Stimulated activated effector memory CD8-positive, alpha-beta T cell treated with anti-CD3 and anti-CD28 coated beads, Interleukin-12 subunit alpha, Interleukin-12 subunit beta, amount 100 ng/mL, for 72 hours (primary cell): ENCODE measurements around the gene KRTAP25-1.

Experiments
- ATAC-seq: fragments of 150-1000 bp; cut with Tn5 transposase; 2 replicates; pipeline ENCODE4 v1.10.0; 2021
- DNase-seq, 2 donors: peaks; one replicate each; pipeline ENCODE4 v3.0.0; 2021 to 2022; ENCODE audit warnings: low spot score in 2 of 2
- H3K27ac Mint-ChIP-seq: one replicate; pipeline ENCODE4 v1.8.0; 2022; ENCODE audit warnings: mild to moderate bottlenecking, mixed read lengths
- H3K36me3 Mint-ChIP-seq: one replicate; pipeline ENCODE4 v1.8.0; 2022; ENCODE audit warnings: mild to moderate bottlenecking, mixed read lengths
- H3K4me1 Mint-ChIP-seq: one replicate; pipeline ENCODE4 v1.8.0; 2022; ENCODE audit warnings: mixed read lengths
- H3K4me3 Mint-ChIP-seq: one replicate; pipeline ENCODE4 v1.8.0; 2022; ENCODE audit warnings: mild to moderate bottlenecking, mixed read lengths
- H3K9me3 Mint-ChIP-seq: one replicate; pipeline ENCODE4 v1.8.0; 2022; ENCODE audit warnings: mixed read lengths

Gene KRTAP25-1

GRCh38 chr21:30269803-30270530 is 19.3 kb downstream of the KRTAP25-1 start:
- no peak overlapping the region for H3K4me3 Mint-ChIP-seq
- H3K36me3 Mint-ChIP-seq: no peaks in the 10 kb centered on the region
- H3K27ac Mint-ChIP-seq: no peak overlapping the region
- no peak for DNase-seq
- no peaks in the 10 kb centered on the region for H3K4me1 Mint-ChIP-seq
- no peak for ATAC-seq
- H3K9me3 Mint-ChIP-seq: peaks cover 3% of the 10 kb centered on the region

GRCh38 chr21:30268608-30269197 is 20.6 kb downstream of the KRTAP25-1 start:
- peaks cover 7% of the 10 kb centered on the region for H3K9me3 Mint-ChIP-seq
- H3K4me3 Mint-ChIP-seq: no peak overlapping the region
- DNase-seq: no peak
- ATAC-seq: no peak
- no peaks in the 10 kb centered on the region for H3K36me3 Mint-ChIP-seq
- H3K27ac Mint-ChIP-seq: no peak overlapping the region
- no peaks in the 10 kb centered on the region for H3K4me1 Mint-ChIP-seq

- H3K36me3 Mint-ChIP-seq: no peaks in the 10 kb centered on the region
- no peak for DNase-seq
- ATAC-seq: no peak
- H3K4me3 Mint-ChIP-seq: no peak overlapping the region
- peaks cover 8% of the 10 kb centered on the region for H3K9me3 Mint-ChIP-seq
- no peak overlapping the region for H3K27ac Mint-ChIP-seq
- no peaks in the 10 kb centered on the region for H3K4me1 Mint-ChIP-seq
Measured at GRCh38 chr21:30257773-30258172, 31.5 kb downstream of the KRTAP25-1 start.

- H3K36me3 Mint-ChIP-seq: no peaks in the 10 kb centered on the region
- ATAC-seq (no peak), DNase-seq (no peak)
- H3K4me3 Mint-ChIP-seq: no peak overlapping the region
- no peaks in the 10 kb centered on the region for H3K4me1 Mint-ChIP-seq
- H3K9me3 Mint-ChIP-seq: peaks cover 8% of the 10 kb centered on the region
- no peak overlapping the region for H3K27ac Mint-ChIP-seq
Measured at GRCh38 chr21:30256100-30256499, 33.2 kb downstream of the KRTAP25-1 start.

- H3K4me3 Mint-ChIP-seq: no peak overlapping the region
- no peak for DNase-seq
- no peaks in the 10 kb centered on the region for H3K36me3 Mint-ChIP-seq
- no peak overlapping the region for H3K27ac Mint-ChIP-seq
- ATAC-seq: no peak
- peaks cover 8% of the 10 kb centered on the region for H3K9me3 Mint-ChIP-seq
- H3K4me1 Mint-ChIP-seq: no peaks in the 10 kb centered on the region
Measured at GRCh38 chr21:30255679-30256078, 33.6 kb downstream of the KRTAP25-1 start.

- ATAC-seq: no peak
- no peaks in the 10 kb centered on the region for H3K4me1 Mint-ChIP-seq
- H3K36me3 Mint-ChIP-seq: no peaks in the 10 kb centered on the region
- no peak overlapping the region for H3K27ac Mint-ChIP-seq
- no peak for DNase-seq
- H3K4me3 Mint-ChIP-seq: no peak overlapping the region
- peaks cover 8% of the 10 kb centered on the region for H3K9me3 Mint-ChIP-seq
Measured at GRCh38 chr21:30251781-30252180, 37.5 kb downstream of the KRTAP25-1 start.

- no peaks in the 10 kb centered on the region for H3K4me1 Mint-ChIP-seq
- no peak overlapping the region for H3K27ac Mint-ChIP-seq
- H3K36me3 Mint-ChIP-seq: no peaks in the 10 kb centered on the region
- no peak for DNase-seq
- peaks cover 4% of the 10 kb centered on the region for H3K9me3 Mint-ChIP-seq
- H3K4me3 Mint-ChIP-seq: no peak overlapping the region
- ATAC-seq: no peak
Measured at GRCh38 chr21:30249936-30250335, 39.4 kb downstream of the KRTAP25-1 start.

GRCh38 chr21:30248844-30249243 is 40.5 kb downstream of the KRTAP25-1 start:
- ATAC-seq (no peak), DNase-seq (no peak)
- Mint-ChIP-seq H3K4me3 (no peak overlapping the region), H3K27ac (no peak overlapping the region), H3K9me3 (peaks cover 7% of the 10 kb centered on the region), H3K36me3 (no peaks in the 10 kb centered on the region), H3K4me1 (no peaks in the 10 kb centered on the region)

- Mint-ChIP-seq H3K4me1 (no peaks in the 10 kb centered on the region), H3K27ac (no peak overlapping the region), H3K36me3 (no peaks in the 10 kb centered on the region), H3K4me3 (no peak overlapping the region), H3K9me3 (peaks cover 3% of the 10 kb centered on the region)
- DNase-seq: no peak
- no peak for ATAC-seq
Measured at GRCh38 chr21:30245061-30245460, 44.3 kb downstream of the KRTAP25-1 start.

- Mint-ChIP-seq H3K4me3 (no peak overlapping the region), H3K36me3 (no peaks in the 10 kb centered on the region), H3K9me3 (peaks cover 3% of the 10 kb centered on the region), H3K4me1 (no peaks in the 10 kb centered on the region), H3K27ac (no peak overlapping the region)
- ATAC-seq: no peak
- DNase-seq: no peak
Measured at GRCh38 chr21:30243691-30244090, 45.6 kb downstream of the KRTAP25-1 start.

- no peak for DNase-seq
- Mint-ChIP-seq H3K36me3 (no peaks in the 10 kb centered on the region), H3K4me1 (no peaks in the 10 kb centered on the region), H3K27ac (no peak overlapping the region), H3K4me3 (no peak overlapping the region), H3K9me3 (peaks cover 3% of the 10 kb centered on the region)
- no peak for ATAC-seq
Measured at GRCh38 chr21:30240661-30241060, 48.7 kb downstream of the KRTAP25-1 start.
